NOMO-1 treated with DMSO at 0.1 percent for 48 hours (cell line): ENCODE data around the gene PCMT1.
"Not testable (repeated sequence)": the region's sequence is repeated elsewhere in the genome, so short reads cannot be mapped to it uniquely, and the experiment has no call there.

ENCODE experiments used
- DNase-seq: peaks from one replicate; lab custom pipeline; 2025; ENCODE audit not compliant: unreplicated experiment; lab: John Stamatoyannopoulos, UW

PCMT1 gene

DNA sequence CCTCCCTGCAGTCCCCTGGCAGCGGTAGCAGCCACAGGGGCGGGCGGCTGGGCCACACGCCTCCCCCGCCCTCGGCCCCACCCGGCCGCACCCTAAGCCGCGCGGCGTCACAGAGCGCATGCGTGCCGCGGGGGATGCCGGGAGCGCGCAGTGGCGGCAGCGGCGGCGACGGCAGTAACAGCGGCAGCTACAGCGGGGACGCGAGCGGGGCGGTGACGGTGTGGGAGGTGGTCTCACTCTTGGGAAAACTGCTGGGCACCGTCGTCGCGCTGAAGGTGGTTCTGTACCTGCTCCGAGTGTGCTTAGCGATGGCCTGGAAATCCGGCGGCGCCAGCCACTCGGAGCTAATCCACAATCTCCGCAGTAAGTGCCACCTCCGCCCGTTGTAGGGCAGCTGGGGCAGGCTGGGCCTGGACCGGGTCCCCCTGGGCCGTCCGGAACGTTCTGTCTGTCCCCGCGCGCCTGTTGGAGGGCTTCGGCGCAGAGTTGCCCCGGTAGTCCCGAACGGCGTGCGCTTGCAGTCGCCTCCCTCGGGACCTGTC, at the start of gene PCMT1:
TSS of gene PCMT1 (plus strand) at position 148 of the 542 bp plus-strand sequence. CDS start at position 309, 161 bp downstream.
- peak; percentile 86 for DNase-seq

- DNase-seq, result no peak
These were observed 47.8 kb upstream of the PCMT1 start for GRCh38 chr6:149701714-149702113.

DNA sequence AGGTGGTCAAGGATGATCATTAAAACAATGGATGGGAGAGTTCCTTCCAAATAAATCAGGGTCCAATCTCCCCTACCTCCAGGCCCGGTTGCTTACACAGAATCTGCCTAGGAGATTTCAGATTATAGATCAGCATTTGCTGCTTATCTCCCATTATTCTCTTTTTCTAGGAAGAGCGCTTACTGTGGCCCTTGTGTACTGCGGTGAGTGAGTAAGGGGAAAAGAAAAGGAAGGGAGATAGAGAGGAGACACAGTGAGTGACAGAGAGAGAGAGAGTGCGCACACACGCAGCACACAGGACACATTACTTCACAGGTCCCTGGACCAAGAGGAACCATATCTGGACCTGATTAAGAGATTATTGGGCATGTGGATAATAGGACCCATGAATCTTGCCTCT, 37.8 kb upstream of the PCMT1 start:
- no peak for DNase-seq

DNA sequence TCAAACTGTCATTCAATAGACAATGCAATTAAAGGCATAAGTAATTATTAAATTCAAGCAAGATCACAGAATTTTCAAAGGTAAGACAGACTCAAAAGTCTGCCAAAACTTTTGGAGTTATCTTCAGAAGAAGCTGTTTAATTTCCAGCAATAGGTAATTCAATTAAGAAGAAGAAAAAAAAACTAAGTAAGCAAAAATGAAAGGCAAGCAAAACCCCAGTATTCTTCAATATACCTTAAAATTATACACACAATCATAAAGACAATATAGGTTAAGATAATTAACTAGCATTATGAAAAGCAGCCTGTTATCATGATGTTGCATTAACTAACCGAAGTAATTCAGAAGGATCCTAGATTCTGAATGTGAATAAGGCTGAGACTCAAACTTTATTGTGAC, 35.1 kb upstream of the PCMT1 start:
- no peak for DNase-seq

GRCh38 chr6:149716181-149716963, 33.2 kb upstream of the PCMT1 start:
- DNase-seq, result no peak

DNA sequence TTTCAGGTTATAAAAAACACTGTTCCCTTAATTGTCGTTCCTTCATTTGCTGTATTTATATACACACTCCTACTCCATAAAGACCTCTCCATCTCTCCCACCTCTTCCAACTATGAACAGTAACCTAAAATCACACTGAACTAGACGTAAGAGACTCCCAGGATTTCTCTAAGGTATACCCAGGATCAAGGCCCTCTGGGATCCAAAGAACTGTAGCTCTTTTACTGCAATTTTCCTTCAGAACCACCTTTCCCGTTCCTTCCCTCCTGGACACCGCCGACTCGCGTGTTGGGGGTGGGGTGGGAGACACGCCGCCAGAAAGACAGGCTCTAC, 32.3 kb upstream of the PCMT1 start:
- DNase-seq, result peak; percentile 17

- peak; percentile 80 for DNase-seq
These were observed 31.7 kb upstream of the PCMT1 start, which contains the start of gene LATS1 for GRCh38 chr6:149717588-149718458. LATS1 (minus strand) TSS chr6:149718101; CDS start chr6:149702126, 15,975 bp downstream.

DNA sequence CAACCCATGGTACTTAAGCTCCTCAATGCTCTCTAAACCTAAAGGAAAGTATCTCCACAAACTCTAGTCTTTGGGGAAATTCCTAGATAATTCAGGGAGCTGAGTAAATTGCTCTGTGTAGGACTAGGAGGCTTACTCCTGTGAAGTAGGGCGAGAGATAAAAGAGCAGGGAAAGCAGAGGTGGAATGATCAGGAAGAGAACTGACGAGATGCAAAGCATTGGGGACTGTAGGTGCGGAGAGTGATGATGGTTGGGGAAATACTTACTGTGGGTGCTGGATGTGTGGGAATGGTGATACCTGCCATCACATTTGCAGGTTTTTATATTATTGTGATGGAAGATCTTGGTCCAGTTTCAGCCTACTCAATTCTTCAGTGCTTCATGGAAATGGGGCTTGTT, 30.0 kb upstream of the PCMT1 start:
- DNase-seq, result no peak

DNA sequence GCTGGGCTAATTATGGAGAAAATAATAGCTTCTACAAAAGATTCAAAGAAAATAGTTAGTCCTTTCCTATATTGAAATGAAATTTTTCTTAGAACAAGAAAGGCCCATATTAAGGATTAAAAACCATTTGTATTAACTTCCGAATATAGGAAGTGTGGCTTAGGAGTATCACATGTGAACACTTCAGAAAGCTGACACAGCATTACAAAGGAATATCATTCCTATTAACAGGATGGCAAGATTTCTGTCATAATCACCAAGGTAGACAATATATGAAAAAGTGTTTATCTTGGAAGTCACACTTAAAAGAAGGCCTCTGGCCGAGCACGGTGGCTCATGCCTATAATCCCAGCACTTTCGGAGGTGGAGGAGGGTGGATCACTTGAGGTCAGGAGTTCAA, 26.3 kb upstream of the PCMT1 start:
- no peak for DNase-seq

GRCh38 chr6:149723771-149724417, 25.6 kb upstream of the PCMT1 start:
- peak; percentile 93 for DNase-seq

DNA sequence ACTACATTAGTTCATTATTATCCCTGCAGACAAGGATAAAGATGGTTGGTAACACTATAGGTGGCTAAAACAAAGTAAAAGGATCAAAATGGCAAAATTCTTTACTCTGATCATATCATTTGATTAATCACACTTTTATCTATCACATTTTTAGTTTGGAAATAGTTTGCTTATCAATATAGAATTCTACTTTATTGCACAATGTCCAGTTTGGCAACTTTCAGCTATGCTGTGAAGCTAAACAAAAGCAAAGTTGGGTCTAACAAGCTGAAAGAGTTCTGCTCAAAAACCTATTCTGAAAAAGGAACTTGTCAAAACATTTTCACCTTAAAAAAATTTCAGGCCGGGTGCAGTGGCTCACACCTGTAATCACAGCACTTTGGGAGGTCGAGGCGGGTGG, 23.8 kb upstream of the PCMT1 start:
- no peak for DNase-seq

DNA sequence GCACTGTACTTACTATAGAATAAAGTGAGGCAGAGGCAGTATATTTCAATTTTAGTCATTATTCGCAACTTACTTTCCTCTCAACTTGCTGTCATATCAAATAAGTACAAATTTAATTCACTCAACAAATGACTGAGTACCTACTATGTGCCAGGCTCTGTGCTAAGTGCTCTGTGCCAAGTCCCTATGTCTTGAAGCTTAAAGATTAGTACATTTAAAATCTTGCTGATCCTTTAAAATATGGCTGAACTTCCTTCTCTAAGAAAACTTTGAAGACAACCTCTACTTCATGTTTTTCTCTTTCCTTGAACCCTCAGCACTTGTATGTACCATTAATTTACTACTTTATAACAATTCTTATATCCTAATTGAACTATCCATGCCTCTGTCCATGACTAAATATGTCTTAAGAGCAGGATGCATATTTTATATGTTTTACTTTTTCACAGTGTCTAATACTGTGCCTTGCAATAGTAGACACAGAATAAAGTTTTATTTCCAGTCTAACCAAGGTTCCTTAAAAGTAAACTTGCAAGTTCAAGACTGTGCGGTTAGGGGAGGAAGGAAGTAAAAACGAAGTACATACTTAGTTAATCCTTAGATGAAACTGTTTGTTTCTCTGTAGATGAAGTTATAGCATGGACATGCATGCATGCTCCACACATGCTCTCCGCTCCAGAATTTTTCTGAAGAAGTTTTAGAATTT, 21.6 kb upstream of the PCMT1 start:
- DNase-seq, result peak; percentile 84

DNA sequence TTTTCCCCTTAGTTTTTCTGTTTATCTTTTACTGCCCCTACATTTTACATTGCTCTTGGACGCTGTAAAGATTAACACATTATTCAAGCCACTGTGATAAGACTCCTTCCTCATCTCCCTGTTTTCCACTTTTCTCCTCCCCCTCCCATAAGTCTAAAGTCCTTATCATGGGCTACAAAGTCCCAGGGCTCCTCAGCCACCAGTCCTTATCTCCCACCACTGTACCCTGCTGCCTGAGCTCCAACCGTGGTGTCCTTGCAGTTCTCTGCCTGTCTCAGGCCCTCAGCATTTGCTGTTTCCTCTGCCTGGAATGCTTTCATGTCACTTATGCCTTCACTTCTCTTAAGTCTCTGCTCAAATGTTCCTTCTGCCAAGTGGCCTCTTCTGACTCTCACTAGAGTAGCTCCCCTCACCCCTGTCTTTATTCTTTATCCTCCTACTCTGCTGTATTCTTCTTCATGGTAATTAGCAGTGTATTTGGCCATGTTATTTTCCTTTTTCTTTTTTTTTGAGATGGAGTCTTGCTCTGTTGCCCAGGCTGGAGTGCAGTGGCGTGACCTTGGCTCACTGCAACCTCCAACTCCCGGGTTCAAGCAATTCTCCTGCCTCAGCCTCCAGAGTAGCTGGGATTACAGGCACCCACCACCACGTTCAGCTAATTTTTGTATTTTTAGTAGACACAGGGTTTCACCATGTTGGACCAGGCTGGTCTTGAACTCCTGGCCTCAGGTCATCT, 20.9 kb upstream of the PCMT1 start:
- peak; percentile 29 for DNase-seq

GRCh38 chr6:149729824-149730223, 19.7 kb upstream of the PCMT1 start:
- peak; percentile 28 for DNase-seq

DNA sequence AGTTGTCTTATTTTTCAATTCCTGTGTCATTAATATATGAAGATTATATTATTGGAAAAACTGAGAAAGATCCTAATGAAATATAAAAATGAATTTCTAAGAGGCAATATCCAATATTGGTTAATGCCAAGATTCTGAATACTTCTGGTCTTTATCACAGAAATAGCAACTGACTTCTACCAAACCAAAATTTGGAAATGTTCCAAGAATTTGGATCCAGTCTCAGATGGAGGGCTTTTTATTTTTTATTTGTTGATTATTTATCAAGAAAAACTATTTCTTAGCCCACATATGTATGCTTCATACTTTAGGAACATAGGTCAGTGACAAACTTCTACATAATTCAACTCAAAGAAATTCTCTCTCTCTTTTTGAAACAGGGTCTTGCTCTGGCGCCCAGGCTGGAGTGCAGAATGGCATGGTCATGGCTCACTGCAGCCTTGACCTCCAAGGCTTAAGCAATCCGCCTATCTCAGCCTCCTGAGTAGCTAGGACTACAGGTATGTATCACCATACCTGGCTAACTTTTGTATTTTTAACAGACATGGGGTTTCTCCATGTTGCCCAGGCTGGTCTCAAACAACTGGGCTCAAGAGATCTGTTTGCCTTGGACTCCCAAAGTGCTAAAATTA, 16.3 kb upstream of the PCMT1 start:
- no peak for DNase-seq

- DNase-seq, result no peak
These were observed 14.6 kb upstream of the PCMT1 start for GRCh38 chr6:149734915-149735314.

- DNase-seq, result not testable (repeated sequence)
These were observed 4.3 kb upstream of the PCMT1 start for GRCh38 chr6:149745252-149745651.

DNA sequence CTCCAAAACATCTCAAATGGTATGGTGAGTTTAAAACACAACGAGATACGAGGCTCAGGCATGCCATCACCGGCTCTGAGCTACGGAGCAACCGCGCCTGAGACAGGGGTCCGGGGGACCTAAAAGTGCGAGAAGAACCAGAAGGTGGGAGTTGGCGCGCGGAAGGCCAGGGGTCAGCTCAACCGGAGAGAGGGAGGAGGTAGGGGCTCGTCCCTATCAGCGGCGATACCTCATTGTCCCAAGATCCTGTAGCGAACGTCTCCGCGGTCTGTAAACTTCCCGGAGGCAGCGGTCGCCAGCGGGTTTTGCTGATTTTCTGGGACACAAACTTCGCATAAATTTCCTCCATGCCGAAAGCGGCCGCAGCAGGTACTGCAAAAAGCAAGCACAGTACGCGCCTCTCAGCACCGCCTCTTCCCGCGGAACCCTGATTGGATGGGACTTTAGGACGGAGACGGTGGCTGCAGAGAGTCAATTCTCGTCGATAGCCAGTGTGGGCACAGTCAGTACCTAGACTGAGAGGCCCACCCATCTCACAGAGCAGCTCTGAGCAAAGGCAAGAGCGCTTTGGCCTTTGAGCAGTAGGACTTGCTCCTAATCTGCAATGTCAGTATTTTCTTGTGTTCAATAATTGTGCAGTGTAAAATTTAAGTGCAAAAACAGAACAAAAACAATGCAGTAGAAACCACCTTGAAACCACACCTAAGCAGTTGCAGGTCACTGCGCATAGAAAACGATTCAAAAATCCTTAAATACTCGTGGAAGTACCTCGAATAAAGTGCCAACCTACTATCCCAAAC, 3.2 kb upstream of the PCMT1 start, which contains the start of gene NUP43:
TSS of gene NUP43 (minus strand) at position 383 of the 800 bp plus-strand sequence. CDS start at position 349, 34 bp downstream.
- DNase-seq, result peak; percentile 91
